Measurements from ENCODE around the gene NKX2-8.

DNA sequence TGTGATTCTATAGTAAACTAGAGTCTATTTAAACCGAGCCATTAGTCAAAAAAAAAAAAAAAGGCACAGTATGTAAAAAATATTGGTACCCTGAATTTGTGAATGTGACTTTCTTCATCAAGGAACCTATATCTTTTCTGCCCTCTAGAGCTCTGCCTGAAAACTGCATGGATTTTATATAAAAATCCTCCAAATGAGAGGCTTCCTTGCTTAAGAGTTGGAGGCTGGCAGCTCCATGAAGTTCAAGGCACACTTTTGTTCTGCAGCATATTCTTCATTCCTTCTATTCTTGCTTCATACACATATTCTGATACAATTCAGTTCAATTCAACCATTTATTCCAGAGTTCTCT, 23.1 kb upstream of the NKX2-8 start:
- TF ChIP-seq, protein P1, sequence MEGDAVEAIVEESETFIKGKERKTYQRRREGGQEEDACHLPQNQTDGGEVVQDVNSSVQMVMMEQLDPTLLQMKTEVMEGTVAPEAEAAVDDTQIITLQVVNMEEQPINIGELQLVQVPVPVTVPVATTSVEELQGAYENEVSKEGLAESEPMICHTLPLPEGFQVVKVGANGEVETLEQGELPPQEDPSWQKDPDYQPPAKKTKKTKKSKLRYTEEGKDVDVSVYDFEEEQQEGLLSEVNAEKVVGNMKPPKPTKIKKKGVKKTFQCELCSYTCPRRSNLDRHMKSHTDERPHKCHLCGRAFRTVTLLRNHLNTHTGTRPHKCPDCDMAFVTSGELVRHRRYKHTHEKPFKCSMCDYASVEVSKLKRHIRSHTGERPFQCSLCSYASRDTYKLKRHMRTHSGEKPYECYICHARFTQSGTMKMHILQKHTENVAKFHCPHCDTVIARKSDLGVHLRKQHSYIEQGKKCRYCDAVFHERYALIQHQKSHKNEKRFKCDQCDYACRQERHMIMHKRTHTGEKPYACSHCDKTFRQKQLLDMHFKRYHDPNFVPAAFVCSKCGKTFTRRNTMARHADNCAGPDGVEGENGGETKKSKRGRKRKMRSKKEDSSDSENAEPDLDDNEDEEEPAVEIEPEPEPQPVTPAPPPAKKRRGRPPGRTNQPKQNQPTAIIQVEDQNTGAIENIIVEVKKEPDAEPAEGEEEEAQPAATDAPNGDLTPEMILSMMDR (IDR thresholded peaks at IDR 0.05): no peak
- no peak for TF ChIP-seq POLR2A (IDR thresholded peaks at IDR 0.05)

Data from body of pancreas (tissue), 4 donors.